Cardiac fibroblast (primary cell): ENCODE data around the gene MAT2A.

Experiments used
- DNase-seq, 2 donors: peaks; one replicate each; pipeline versions ENCODE4 v3.0.0 to v3.0.0-alpha.2; 2010; ENCODE audit warnings: low read depth in 2 of 2
- H3K4me3 ChIP-seq, 2 donors: replicated peaks in 1 of 2; 1 replicate in 1 of 2; 2 replicates in 1 of 2; pipeline ENCODE4 v1.5.1; 2011; ENCODE audit warnings: low read depth in 2 of 2, low read length in 2 of 2, mild to moderate bottlenecking in 2 of 2, moderate library complexity in 1 of 2
- TF ChIP-seq, protein P1 (sequence below): IDR thresholded peaks from one replicate; pipeline ENCODE4 v1.5.1; 2011; ENCODE audit warnings: low read depth, mild to moderate bottlenecking, low read length, inconsistent platforms

MAT2A gene

GRCh38 chr2:85580206-85580605, 41.2 kb downstream of the MAT2A start:
- TF ChIP-seq, protein P1, sequence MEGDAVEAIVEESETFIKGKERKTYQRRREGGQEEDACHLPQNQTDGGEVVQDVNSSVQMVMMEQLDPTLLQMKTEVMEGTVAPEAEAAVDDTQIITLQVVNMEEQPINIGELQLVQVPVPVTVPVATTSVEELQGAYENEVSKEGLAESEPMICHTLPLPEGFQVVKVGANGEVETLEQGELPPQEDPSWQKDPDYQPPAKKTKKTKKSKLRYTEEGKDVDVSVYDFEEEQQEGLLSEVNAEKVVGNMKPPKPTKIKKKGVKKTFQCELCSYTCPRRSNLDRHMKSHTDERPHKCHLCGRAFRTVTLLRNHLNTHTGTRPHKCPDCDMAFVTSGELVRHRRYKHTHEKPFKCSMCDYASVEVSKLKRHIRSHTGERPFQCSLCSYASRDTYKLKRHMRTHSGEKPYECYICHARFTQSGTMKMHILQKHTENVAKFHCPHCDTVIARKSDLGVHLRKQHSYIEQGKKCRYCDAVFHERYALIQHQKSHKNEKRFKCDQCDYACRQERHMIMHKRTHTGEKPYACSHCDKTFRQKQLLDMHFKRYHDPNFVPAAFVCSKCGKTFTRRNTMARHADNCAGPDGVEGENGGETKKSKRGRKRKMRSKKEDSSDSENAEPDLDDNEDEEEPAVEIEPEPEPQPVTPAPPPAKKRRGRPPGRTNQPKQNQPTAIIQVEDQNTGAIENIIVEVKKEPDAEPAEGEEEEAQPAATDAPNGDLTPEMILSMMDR: no peak

DNA sequence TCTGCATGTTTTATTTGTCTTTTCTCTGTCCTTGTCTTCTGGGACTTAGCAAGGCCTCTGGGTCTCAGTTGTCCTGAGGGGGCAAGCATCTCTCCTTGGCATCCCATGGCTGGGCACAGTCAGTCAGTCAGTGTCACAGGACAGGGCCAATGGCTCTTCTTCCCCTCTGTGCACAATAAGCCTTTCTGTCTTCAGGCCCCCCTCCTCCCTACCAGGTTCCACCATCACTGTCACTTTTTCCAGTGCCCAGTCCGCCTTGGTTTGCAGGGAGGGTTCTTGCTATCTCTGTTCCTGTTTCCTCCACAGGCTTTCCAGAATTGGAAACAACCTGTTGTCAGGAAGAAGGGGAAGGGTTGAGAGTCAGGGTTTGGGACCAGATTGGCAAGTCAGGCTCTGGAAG, 43.5 kb downstream of the MAT2A start:
- no peak overlapping the region for H3K4me3 ChIP-seq
- DNase-seq: no peak
- TF ChIP-seq, protein P1: no peak

More at GRCh38 chr2:85580206-85580605, 41.2 kb downstream of the MAT2A start:
- H3K4me3 ChIP-seq: no peak overlapping the region
- DNase-seq: no peak

GRCh38 chr2:85583667-85584353, 44.8 kb downstream of the MAT2A start:
- TF ChIP-seq, protein P1: no peak
- H3K4me3 ChIP-seq: peak overlapping the region; percentile 39 to 60
- DNase-seq: no peak

DNA sequence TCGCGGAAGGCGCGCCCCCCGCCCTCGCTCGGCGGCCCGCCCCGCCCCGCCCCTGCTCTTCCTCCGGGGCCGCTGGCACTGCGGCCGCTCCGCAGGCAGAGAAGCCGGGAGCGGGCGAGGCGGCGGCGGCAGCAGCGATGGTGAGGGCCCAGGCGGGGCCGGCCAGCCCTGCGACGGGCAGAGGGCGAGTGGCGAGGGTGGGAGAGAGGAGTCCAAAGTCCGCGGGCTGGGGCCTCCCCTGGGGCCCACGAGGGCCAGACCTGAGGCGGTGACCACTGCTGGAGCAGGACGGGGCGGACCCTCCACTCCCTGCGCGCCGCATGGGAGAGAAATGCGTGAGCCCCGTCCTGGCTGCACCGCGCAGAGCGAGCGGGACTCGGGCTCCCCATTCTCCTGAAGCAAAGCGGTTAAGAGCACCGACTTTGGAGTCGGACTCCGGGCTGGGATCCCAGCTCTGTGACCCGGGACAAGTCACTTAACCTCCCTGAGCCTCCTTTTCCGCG, 45.4 kb downstream of the MAT2A start, which contains the start of gene VAMP5:
VAMP5 (plus strand) TSS at position 78 of the 503 bp plus-strand sequence; CDS start at position 138, 60 bp downstream.
- H3K4me3 ChIP-seq: peak within 1 kb of the TSS; percentile 57 to 60
- DNase-seq: peak; percentile 22 to 33
- TF ChIP-seq, protein P1: no peak

DNA sequence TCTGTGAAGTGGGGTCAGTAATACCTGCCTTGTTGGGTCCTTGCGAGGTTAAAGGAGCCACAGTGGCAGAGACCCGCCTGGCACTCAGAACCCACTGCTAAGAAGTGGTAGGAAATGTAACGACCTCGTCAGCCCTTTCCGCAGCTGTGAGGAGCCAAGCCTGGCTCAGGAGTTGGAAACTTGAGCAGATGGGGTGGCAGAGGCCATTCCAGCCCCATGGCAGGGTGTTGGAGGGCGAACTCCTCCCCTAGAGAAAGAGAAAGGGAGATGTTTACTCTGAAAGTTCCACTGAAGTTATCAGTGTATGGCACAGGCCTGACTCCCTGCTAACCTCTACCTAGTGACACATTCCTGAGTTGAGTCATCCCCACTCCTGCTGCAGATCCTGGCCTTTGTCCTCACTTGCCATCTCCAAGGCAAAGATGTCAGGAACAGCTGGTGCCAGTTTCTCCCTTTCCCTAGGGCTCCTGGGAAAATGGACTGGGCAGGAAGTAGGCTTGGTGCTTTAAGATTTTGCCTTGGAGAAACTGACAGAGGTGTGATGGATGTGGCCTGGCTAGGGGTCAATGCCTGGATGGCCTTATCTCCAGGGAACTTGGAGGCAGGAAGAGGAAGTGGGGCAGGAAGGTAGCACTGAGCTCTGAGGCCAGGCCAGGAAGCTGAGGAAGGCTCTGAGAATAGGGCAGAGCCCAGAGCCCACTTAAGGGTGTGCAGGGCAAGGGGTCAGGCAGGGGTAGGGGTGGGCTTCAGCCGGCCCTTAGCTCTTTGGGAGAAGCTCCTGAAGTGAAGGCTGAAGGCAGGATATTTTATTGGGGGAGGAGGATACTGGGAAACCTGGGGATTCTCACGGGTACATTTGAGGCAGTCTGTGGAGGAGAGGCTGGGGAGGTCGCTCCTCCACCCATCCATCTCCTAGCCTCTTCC, 46.2 kb downstream of the MAT2A start:
- peak; percentile 70 for DNase-seq
- peak overlapping the region; percentile 57 to 60 for H3K4me3 ChIP-seq
- TF ChIP-seq, protein P1: no peak

DNA sequence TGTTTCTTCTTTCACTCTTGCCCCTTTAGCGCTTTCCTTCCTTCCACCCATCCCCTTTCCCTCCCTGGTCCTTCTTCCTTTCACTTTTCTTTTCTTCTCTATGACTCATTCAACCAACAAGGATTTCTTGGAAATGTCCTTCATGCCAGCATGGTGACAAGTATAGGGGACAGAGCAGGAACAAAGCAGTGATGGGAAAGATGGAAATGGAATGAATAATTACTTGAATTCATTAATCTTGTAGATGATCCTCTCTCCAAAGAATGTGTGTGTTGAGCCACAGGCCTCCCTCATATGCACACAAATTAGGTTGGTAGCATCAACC, 46.8 kb downstream of the MAT2A start:
- TF ChIP-seq, protein P1: no peak
- DNase-seq: peak; percentile 36 to 47
- H3K4me3 ChIP-seq: no peak overlapping the region
